KMS-11 (cell line): ENCODE measurements around the gene ALOXE3.

Source experiments
- H2AFZ ChIP-seq: fragments of 200-600 bp; sonication (generic); 2 replicates; pipeline ENCODE4 v1.6.1; 2016; ENCODE audit warnings: antibody characterized with exemption, mixed run types, low read depth
- H3K27ac ChIP-seq: fragments of 200-600 bp; sonication (generic); 2 replicates; pipeline ENCODE4 v1.6.1; 2016; ENCODE audit warnings: mild to moderate bottlenecking, mixed run types
- H3K27me3 ChIP-seq: fragments of 200-600 bp; sonication (generic); 2 replicates; pipeline ENCODE4 v1.6.1; 2017; ENCODE audit warnings: mild to moderate bottlenecking, low read depth, mixed run types, moderate library complexity; ENCODE audit not compliant: insufficient read depth
- H3K36me3 ChIP-seq: fragments of 200-600 bp; sonication (generic); 2 replicates; pipeline ENCODE4 v1.6.1; 2017; ENCODE audit warnings: mild to moderate bottlenecking, mixed run types; ENCODE audit not compliant: insufficient read depth
- H3K4me1 ChIP-seq: fragments of 200-600 bp; sonication (generic); 2 replicates; pipeline ENCODE4 v1.6.1; 2016; ENCODE audit warnings: mild to moderate bottlenecking, low read depth, mixed run types; ENCODE audit not compliant: poor library complexity, severe bottlenecking
- H3K4me2 ChIP-seq: fragments of 200-600 bp; sonication (generic); 2 replicates; pipeline ENCODE4 v1.7.0; 2016; ENCODE audit warnings: mild to moderate bottlenecking, mixed run types
- H3K4me3 ChIP-seq: fragments of 200-600 bp; sonication (generic); IDR thresholded peaks from 2 replicates; pipeline ENCODE4 v1.6.1; 2017; ENCODE audit warnings: low read depth, low read length, mixed read lengths; ENCODE audit not compliant: insufficient read depth
- H3K79me2 ChIP-seq: fragments of 200-600 bp; sonication (generic); 2 replicates; pipeline ENCODE4 v1.6.1; 2016; ENCODE audit warnings: low read depth, mixed run types; ENCODE audit not compliant: insufficient read depth
- H3K9ac ChIP-seq: fragments of 200-600 bp; sonication (generic); 2 replicates; pipeline ENCODE4 v1.6.1; 2016; ENCODE audit warnings: mild to moderate bottlenecking, mixed run types
- H4K20me1 ChIP-seq: fragments of 200-600 bp; sonication (generic); 2 replicates; pipeline ENCODE4 v1.6.1; 2016; ENCODE audit warnings: mild to moderate bottlenecking, mixed run types; ENCODE audit not compliant: insufficient read depth
- CTCF ChIP-seq: fragments of 200-600 bp; sonication (generic); conservative IDR thresholded peaks from 2 replicates; pipeline ENCODE4 v1.6.1; 2017; ENCODE audit warnings: low read depth, mild to moderate bottlenecking, antibody characterized with exemption, low read length, moderate library complexity, mixed read lengths

Gene ALOXE3

GRCh38 chr17:8125154-8125946 lies 7.0 kb upstream of the ALOXE3 start:
- Histone ChIP-seq H3K36me3 (no peaks in the 10 kb centered on the region), H2AFZ (peak overlapping the region; percentile 30; the same call in 1 of the 2 replicates), H3K27me3 (no peaks in the 10 kb centered on the region), H3K4me3 (no peak overlapping the region), H3K27ac (no peak overlapping the region), H3K4me1 (no peaks in the 10 kb centered on the region), H4K20me1 (no peaks in the 10 kb centered on the region), H3K9ac (no peak overlapping the region), H3K4me2 (peak overlapping the region; percentile 48; the same call in 1 of the 2 replicates), H3K79me2 (no peaks in the 10 kb centered on the region)
- TF ChIP-seq CTCF, result no peak

DNA sequence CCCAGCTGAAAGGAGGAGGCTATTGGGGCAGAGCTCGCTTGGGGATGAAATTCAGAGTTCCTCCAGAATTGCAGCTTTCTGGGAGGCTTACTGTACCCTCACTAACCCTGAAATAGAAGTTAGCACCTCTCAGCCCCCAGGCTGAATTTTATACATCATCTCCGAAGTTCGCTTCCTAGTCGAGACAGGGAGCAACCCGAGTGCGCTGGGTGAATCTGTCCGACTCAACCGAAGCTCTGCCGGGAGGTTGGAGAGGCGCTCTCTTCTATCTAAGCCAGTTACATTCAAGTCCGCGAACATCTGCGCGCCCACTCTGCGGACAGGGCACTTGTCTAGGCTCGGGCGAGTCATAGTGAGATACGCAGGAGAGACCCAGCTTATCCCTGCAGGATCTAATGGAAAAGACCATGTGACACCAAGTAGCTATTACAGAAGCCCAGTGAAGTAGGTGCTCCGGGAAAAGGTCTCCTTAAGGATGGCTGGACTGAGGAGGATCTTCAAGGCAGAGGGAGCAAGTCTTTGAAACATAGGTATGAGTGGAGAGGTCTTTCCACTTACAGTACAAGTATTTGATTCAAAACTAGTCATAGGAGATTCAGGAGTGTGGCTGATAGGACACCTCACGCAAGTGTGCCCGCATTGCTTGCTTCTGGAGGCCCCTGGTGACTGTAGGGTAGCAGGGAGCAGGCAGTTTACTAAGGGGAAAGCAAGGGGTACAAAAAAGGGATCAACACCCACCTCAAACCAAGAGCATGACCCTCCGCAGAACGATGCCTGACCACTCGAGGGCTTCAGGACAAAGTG lies 6.2 kb upstream of the ALOXE3 start:
- Histone ChIP-seq H3K27ac (no peak overlapping the region), H3K27me3 (no peaks in the 10 kb centered on the region), H2AFZ (peak overlapping the region; percentile 6; the same call in 1 of the 2 replicates), H3K4me2 (peak overlapping the region; percentile 48; the same call in 1 of the 2 replicates), H3K9ac (no peak overlapping the region), H3K4me1 (no peaks in the 10 kb centered on the region), H3K36me3 (no peaks in the 10 kb centered on the region), H3K4me3 (no peak overlapping the region), H3K79me2 (no peaks in the 10 kb centered on the region), H4K20me1 (no peaks in the 10 kb centered on the region)
- TF ChIP-seq CTCF, result no peak

DNA sequence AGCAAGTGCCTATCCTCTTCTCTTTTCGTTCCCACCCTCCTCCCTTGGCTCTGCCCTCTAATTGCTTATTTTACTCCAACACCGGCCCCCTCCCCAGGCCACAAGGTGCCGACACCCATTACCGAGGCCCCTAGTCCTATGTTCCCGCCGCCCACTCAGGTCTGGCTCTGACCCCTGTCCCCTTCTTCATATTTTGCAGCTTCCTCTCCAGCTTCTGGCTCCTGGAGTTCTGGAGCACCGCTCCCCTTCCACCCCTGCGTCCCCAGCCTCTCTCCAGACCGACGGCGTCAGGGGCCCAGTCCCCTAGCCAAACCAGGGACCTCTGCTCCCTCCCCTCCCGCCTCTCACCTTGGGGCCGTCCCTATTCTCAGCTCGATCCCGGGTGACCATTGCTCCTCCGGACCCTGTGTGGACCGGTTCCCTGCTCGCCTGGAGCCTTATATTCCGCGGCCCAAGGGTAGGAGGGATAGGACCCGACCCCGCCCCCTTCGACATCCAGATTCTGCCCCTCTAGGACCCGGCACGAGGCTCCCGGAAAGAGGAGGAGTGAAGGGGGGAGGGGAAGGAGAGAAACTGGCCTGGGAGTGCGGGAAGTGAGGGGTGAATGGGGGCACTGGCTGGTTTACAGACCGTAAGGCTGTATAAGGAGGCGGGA lies 5.5 kb upstream of the ALOXE3 start, which contains the start of gene HES7:
TSS of gene HES7 (minus strand) at position 412 of the 655 bp plus-strand sequence. CDS start at position 390, 22 bp downstream.
- no peak for TF ChIP-seq CTCF
- Histone ChIP-seq H3K4me2 (peak within 1 kb of the TSS; percentile 48; the same call in 1 of the 2 replicates), H3K79me2 (no peaks in the 10 kb centered on the region), H3K4me1 (no peaks in the 10 kb centered on the region), H3K4me3 (no peak within 1 kb of the TSS), H2AFZ (peak within 1 kb of the TSS; percentile 30; the same call in 1 of the 2 replicates), H3K27me3 (no peaks in the 10 kb centered on the region), H3K36me3 (no peaks in the 10 kb centered on the region), H4K20me1 (no peaks in the 10 kb centered on the region), H3K9ac (no peak within 1 kb of the TSS), H3K27ac (no peak within 1 kb of the TSS)

DNA sequence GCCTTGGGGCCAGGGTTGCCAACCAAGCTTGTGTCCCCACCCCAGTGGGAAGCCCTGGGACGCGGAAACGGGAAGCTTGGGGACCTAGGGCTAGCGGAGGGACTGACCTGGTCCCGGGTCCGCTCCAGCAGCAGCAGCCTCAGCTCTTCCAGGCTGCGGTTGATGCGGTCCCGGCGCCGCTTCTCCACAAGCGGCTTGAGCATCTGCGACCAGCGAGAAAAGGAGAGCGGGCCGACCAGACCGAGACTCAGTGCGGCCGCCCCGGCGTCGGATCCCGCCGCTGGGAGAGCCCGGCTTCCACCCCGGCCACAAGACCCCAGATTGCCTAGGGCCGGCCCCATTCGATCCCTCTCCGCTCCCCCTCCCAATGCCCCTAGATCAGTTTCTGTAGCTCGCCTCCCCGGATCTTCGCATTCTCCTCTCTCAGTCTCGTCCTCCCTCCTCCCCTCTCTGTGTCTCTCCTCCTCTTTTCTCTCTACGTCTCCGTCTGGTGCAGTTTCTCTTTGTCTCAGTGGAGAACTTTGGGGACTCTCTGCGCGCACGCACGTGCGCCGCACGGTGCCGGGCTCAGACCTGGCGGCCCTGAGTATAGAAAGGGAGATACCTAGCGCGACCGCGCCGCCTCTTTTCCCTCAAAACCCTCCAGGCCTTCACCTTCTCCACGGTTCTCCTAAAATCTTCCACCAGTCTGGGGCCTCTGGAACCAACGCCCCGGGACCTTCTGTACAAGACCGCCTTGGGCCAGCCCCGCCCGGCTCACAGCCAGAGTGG lies 4.8 kb upstream of the ALOXE3 start:
- Histone ChIP-seq H4K20me1 (no peaks in the 10 kb centered on the region), H3K27ac (no peak overlapping the region), H2AFZ (peak overlapping the region; percentile 30; the same call in 1 of the 2 replicates), H3K27me3 (no peaks in the 10 kb centered on the region), H3K4me3 (no peak overlapping the region), H3K79me2 (no peaks in the 10 kb centered on the region), H3K4me1 (no peaks in the 10 kb centered on the region), H3K9ac (no peak overlapping the region), H3K4me2 (peak overlapping the region; percentile 39; the same call in 1 of the 2 replicates), H3K36me3 (no peaks in the 10 kb centered on the region)
- TF ChIP-seq CTCF, result no peak
